Measurements from ENCODE around the gene SLC39A10.

- TF ChIP-seq CTCF (IDR thresholded peaks at IDR 0.05): no peak
- no peak for TF ChIP-seq POLR2A (IDR thresholded peaks at IDR 0.05)
Measured at GRCh38 chr2:195727106-195727505, 70.1 kb downstream of the SLC39A10 start.
